GM12878 (cell line): ENCODE results near the gene BAX. TPM values are rescaled to one million over a fixed set of nuclear protein-coding genes. Genes with fewer than 3 reads are reported as not detected.

ENCODE experiments used
- ATAC-seq: fragments of 200-7000 bp; cut with Tn5 transposase; 3 replicates; pipeline ENCODE4 v1.9.1; 2020; ENCODE audit warnings: mild to moderate bottlenecking, moderate library complexity
- BruUV-seq: library from RNA; stranded (reverse); fragments of 400-500 nt; replicated peaks from 2 replicates; lab custom pipeline; 2021; lab: Mats Ljungman, UMichigan
- CTCF ChIA-PET: fragments of 300-600 bp; sonication (Branson Sonifier 250); formaldehyde crosslinking; extraction: SDS; loops from one replicate; lab custom pipeline; 2021; ENCODE audit warnings: inconsistent platforms; lab: Yijun Ruan, JAX
- POLR2A ChIA-PET: fragments of 350-600 bp; formaldehyde crosslinking; extraction: SDS; loops from one replicate; lab custom pipeline; 2021; ENCODE audit warnings: inconsistent platforms; lab: Charles Lee
- RAD21 ChIA-PET: fragments of 300-600 bp; sonication (Branson Sonifier 250); formaldehyde crosslinking; loops from one replicate; lab custom pipeline; 2023; ENCODE audit warnings: antibody characterized with exemption; ENCODE audit not compliant: unreplicated experiment; lab: Charles Lee
- SMC1A ChIA-PET: fragments of 300-600 bp; sonication (Branson Sonifier 250); formaldehyde crosslinking; loops from one replicate; lab custom pipeline; 2023; ENCODE audit not compliant: unreplicated experiment, uncharacterized antibody; lab: Charles Lee
- DNase-seq: peaks from one replicate; pipeline ENCODE4 v3.0.0-alpha.2; 2011; ENCODE audit warnings: low read depth, low spot score
- FAIRE-seq: peaks from 3 replicates; lab custom pipeline; 2011; peaks lifted over from hg19 to GRCh38; lab: Jason Lieb, UNC
- H2AFZ ChIP-seq: 2 replicates; pipeline ENCODE4 v1.6.0; 2011; ENCODE audit warnings: low read depth, low read length, control low read depth; ENCODE audit not compliant: control insufficient read depth
- H3K27ac ChIP-seq: 2 replicates; pipeline ENCODE4 v1.5.1; 2011; ENCODE audit warnings: control low read depth; ENCODE audit not compliant: control insufficient read depth, insufficient read depth
- H3K27me3 ChIP-seq, 2 experiments: replicated peaks in 1 of 2; 2 replicates each; pipeline versions ENCODE4 v1.6.0 to v1.6.1; 2011; ENCODE audit warnings: low read length in 1 of 2; ENCODE audit not compliant: control insufficient read depth in 2 of 2, insufficient read depth in 2 of 2
- H3K36me3 ChIP-seq, 2 experiments: 2 replicates each; pipeline ENCODE4 v1.5.1; 2011; ENCODE audit warnings: low read length in 1 of 2; ENCODE audit not compliant: control insufficient read depth in 2 of 2, insufficient read depth in 2 of 2
- H3K4me1 ChIP-seq: 2 replicates; pipeline ENCODE4 v1.6.1; 2011; ENCODE audit warnings: mild to moderate bottlenecking, low read length, moderate library complexity, mixed read lengths; ENCODE audit not compliant: control insufficient read depth, insufficient read depth
- H3K4me2 ChIP-seq: 2 replicates; pipeline ENCODE4 v1.6.0; 2011; ENCODE audit warnings: control low read depth; ENCODE audit not compliant: control insufficient read depth, insufficient read depth
- H3K4me3 ChIP-seq: fragments of 200-600 bp; sonication (generic); 2 replicates; pipeline ENCODE4 v1.5.1; 2016
- H3K79me2 ChIP-seq: 2 replicates; pipeline ENCODE4 v1.6.0; 2011; ENCODE audit warnings: low read length; ENCODE audit not compliant: control insufficient read depth, insufficient read depth
- H3K9ac ChIP-seq: 2 replicates; pipeline ENCODE4 v1.8.0; 2011; ENCODE audit warnings: low read length, control low read depth, mixed read lengths; ENCODE audit not compliant: control insufficient read depth, insufficient read depth
- H3K9me3 ChIP-seq: replicated peaks from 3 replicates; pipeline ENCODE4 v1.5.1; 2011; ENCODE audit warnings: mild to moderate bottlenecking, low read length; ENCODE audit not compliant: control insufficient read depth, insufficient read depth
- H4K20me1 ChIP-seq: 2 replicates; pipeline ENCODE4 v1.6.0; 2011; ENCODE audit not compliant: control insufficient read depth, insufficient read depth
- ATF7 ChIP-seq: fragments of 450-650 bp; IDR thresholded peaks from 2 replicates; pipeline ENCODE4 v1.6.1; 2016; ENCODE audit warnings: low read depth, mild to moderate bottlenecking
- CEBPZ ChIP-seq: fragments of 150-350 bp; IDR thresholded peaks from 2 replicates; pipeline ENCODE4 v1.6.1; 2016; ENCODE audit warnings: low read depth, low read length
- CHD4 ChIP-seq: fragments of 200-600 bp; sonication (generic); IDR thresholded peaks from 2 replicates; pipeline ENCODE4 v1.6.1; 2016; ENCODE audit warnings: mild to moderate bottlenecking
- KAT2A ChIP-seq: conservative IDR thresholded peaks from 2 replicates; pipeline ENCODE4 v1.6.1; 2011; ENCODE audit warnings: low read depth, low read length; ENCODE audit not compliant: control insufficient read depth
- MTA3 ChIP-seq: IDR thresholded peaks from 2 replicates; pipeline ENCODE4 v1.6.1; 2012; ENCODE audit warnings: low read length, inconsistent platforms, borderline replicate concordance
- NFIC ChIP-seq: IDR thresholded peaks from 2 replicates; pipeline ENCODE4 v1.6.1; 2012; ENCODE audit warnings: low read depth, mild to moderate bottlenecking, inconsistent platforms, low read length, moderate library complexity
- NFYA ChIP-seq: IDR thresholded peaks from 2 replicates; pipeline ENCODE4 v1.6.1; 2011; ENCODE audit warnings: low read depth, mild to moderate bottlenecking, low read length, improper control_type of control experiment, borderline replicate concordance
- NR2C1 ChIP-seq: fragments of 450-650 bp; IDR thresholded peaks from 2 replicates; pipeline ENCODE4 v1.6.1; 2017; ENCODE audit warnings: antibody characterized with exemption, mild to moderate bottlenecking, moderate library complexity
- PAX8 ChIP-seq: fragments of 450-650 bp; IDR thresholded peaks from 2 replicates; pipeline ENCODE4 v1.6.1; 2017; ENCODE audit warnings: mild to moderate bottlenecking, moderate library complexity
- SP1 ChIP-seq: IDR thresholded peaks from one replicate; pipeline ENCODE4 v1.6.1; 2011; ENCODE audit warnings: low read depth, low read length
- SUZ12 ChIP-seq: fragments of 200-600 bp; sonication (generic); IDR thresholded peaks from one replicate; pipeline ENCODE4 v1.6.1; 2018; ENCODE audit warnings: antibody characterized with exemption, mild to moderate bottlenecking; ENCODE audit not compliant: unreplicated experiment
- TAF1 ChIP-seq: IDR thresholded peaks from 2 replicates; pipeline ENCODE4 v1.6.1; 2011; ENCODE audit warnings: mild to moderate bottlenecking, low read depth, low read length, borderline replicate concordance
- TCF7 ChIP-seq: IDR thresholded peaks from 2 replicates; pipeline ENCODE4 v1.6.1; 2014; ENCODE audit warnings: antibody characterized with exemption, borderline replicate concordance
- ZBTB4 ChIP-seq: fragments of 450-650 bp; formaldehyde crosslinking; IDR thresholded peaks from 2 replicates; pipeline ENCODE4 v1.4.0; 2022; ENCODE audit warnings: mild to moderate bottlenecking, moderate library complexity
- ZBTB40 ChIP-seq: fragments of 450-650 bp; IDR thresholded peaks from 2 replicates; pipeline ENCODE4 v1.6.1; 2016; ENCODE audit warnings: mild to moderate bottlenecking, moderate library complexity, borderline replicate concordance
- ZNF217 ChIP-seq: fragments of 450-650 bp; IDR thresholded peaks from 2 replicates; pipeline ENCODE4 v1.6.1; 2017; ENCODE audit warnings: antibody characterized with exemption, mild to moderate bottlenecking
- WGBS: methylation state at CpG from one replicate; pipeline ENCODE4 v1.1.6; 2016; ENCODE audit warnings: low lambda C conversion rate; ENCODE audit not compliant: insufficient replicate concordance, insufficient coverage; ENCODE audit errors: missing lambda C conversion rate; 5-methylcytosine and 5-hydroxymethylcytosine counted together
- in situ Hi-C: fragments of 300-500 bp; cut with MboI; formaldehyde crosslinking; loops from 9 replicates; pipeline ENCODE4 v1.14.3; 2018; ENCODE audit warnings: mixed read lengths
- intact Hi-C: fragments of 100-400 bp; cut with micrococcal nuclease; formaldehyde crosslinking; loops from one replicate; pipeline ENCODE4 v1.14.2; 2022; ENCODE audit not compliant: unreplicated experiment
- polyA plus RNA-seq, 11 experiments: library from polyadenylated mRNA; depleted of rRNA in 4 of 11; unstranded in 6 of 11; stranded (reverse) in 5 of 11; fragments of >200 nt; fragmentation: Nextera tagmentation in 4 of 11; fragmentation: Illumina TruSeq in 1 of 11; extraction: Ambion mirVana in 4 of 11; extraction: Trizol in 1 of 11; gene quantifications; 1 replicate in 1 of 11; 2 replicates in 10 of 11; pipeline versions ENCODE4 v1.2.1 to v1.2.3, GENCODE V29; 2011 to 2016; ENCODE audit warnings: inconsistent platforms in 2 of 11, missing spikeins in 2 of 11, low read depth in 1 of 11
- total RNA-seq, 4 experiments: library from RNA; depleted of rRNA in 3 of 4; stranded (reverse); fragments of >200 nt in 3 of 4; fragmentation: Illumina TruSeq in 1 of 4; extraction: Trizol in 1 of 4; gene quantifications; 2 replicates each; pipeline versions ENCODE4 v1.2.1 to v1.2.3, GENCODE V29; 2013 to 2021

The BAX gene
- total and polyA plus RNA-seq, 10 of the 15 experiments (the other 5 are each of a cell fraction or from before 2014, with no cell fraction given) = 7.2 to 221 (median 137) TPM

GRCh38 chr19:48945415-48945814 is 9.3 kb upstream of the BAX start:
- H3K4me1 ChIP-seq = no peaks in the 10 kb centered on the region
- ATAC-seq (no peak), DNase-seq (no peak), FAIRE-seq (no peak)
- WGBS = 40% methylated on average over 5 of the region's 5 CpGs
- H3K79me2 ChIP-seq = no peaks in the 10 kb centered on the region
- in situ Hi-C loops = no loop called here
- no peaks in the 10 kb centered on the region for H3K36me3 ChIP-seq
- no peak overlapping the region for H3K27ac ChIP-seq
- H3K9me3 ChIP-seq = peaks cover 10% of the 10 kb centered on the region; the same call in 1 of the 3 replicates
- POLR2A ChIA-PET = no interaction called here
- RAD21 ChIA-PET = no interaction called here
- no peak overlapping the region for H3K4me2 ChIP-seq
- CTCF ChIA-PET = no interaction called here
- intact Hi-C loops = no loop called here
- BruUV-seq = no TSS peak
- H3K4me3 ChIP-seq = no peak overlapping the region
- SMC1A ChIA-PET = no interaction called here
- no peak overlapping the region for H3K9ac ChIP-seq
- no peak overlapping the region for H2AFZ ChIP-seq
- no peaks in the 10 kb centered on the region for H4K20me1 ChIP-seq
- H3K27me3 ChIP-seq = no peaks in the 10 kb centered on the region
- TF ChIP-seq KAT2A (no peak), CHD4 (no peak), ATF7 (no peak), CEBPZ (no peak), NFIC (no peak), ZBTB40 (no peak), TCF7 (no peak), SP1 (no peak), MTA3 (no peak), NR2C1 (no peak), SUZ12 (no peak), PAX8 (no peak), ZNF217 (no peak), TAF1 (no peak), NFYA (no peak), ZBTB4 (CRISPR knock-in tag) (no peak)
